ENCODE data around the gene TP73. TPM values are rescaled to one million over a fixed set of nuclear protein-coding genes. Genes with fewer than 3 reads are reported as not detected.

Gene TP73
- total RNA-seq, 3 donors from 2014 or later: 0.66 to 1.0 TPM; not detected in 1

GRCh38 chr1:3641816-3642215 lies 10.5 kb upstream of the TP73 start:
- no peaks in the 10 kb centered on the region for H3K36me3 ChIP-seq
- no peak for TF ChIP-seq POLR2A (IDR thresholded peaks at IDR 0.05)
- no peak for TF ChIP-seq POLR2AphosphoS5 (IDR thresholded peaks at IDR 0.05)
- TF ChIP-seq CTCF (IDR thresholded peaks at IDR 0.05): no peak
- H3K9me3 ChIP-seq: no peaks in the 10 kb centered on the region
- peak in 1 of 2 donors; percentile 2 for DNase-seq (ENCODE audit: low spot score in 2 of 2)
- intact Hi-C loops (cut with DNase I; ENCODE audit: low total_unique reads): no loop called here
- no peak overlapping the region for H3K4me3 ChIP-seq
- H3K27ac ChIP-seq: no peak overlapping the region
- no peaks in the 10 kb centered on the region for H3K27me3 ChIP-seq
- no peaks in the 10 kb centered on the region for H3K4me1 ChIP-seq

GRCh38 chr1:3642919-3643675 lies 9.2 kb upstream of the TP73 start:
- H3K27ac ChIP-seq: no peak overlapping the region
- intact Hi-C loops (cut with DNase I; ENCODE audit: low total_unique reads): no loop called here
- DNase-seq (ENCODE audit: low spot score in 2 of 2): peak in 1 of 2 donors; percentile 31
- no peaks in the 10 kb centered on the region for H3K27me3 ChIP-seq
- no peaks in the 10 kb centered on the region for H3K9me3 ChIP-seq
- H3K4me3 ChIP-seq: no peak overlapping the region
- H3K36me3 ChIP-seq: no peaks in the 10 kb centered on the region
- TF ChIP-seq POLR2AphosphoS5 (IDR thresholded peaks at IDR 0.05) (no peak), CTCF (IDR thresholded peaks at IDR 0.05) (no peak), POLR2A (IDR thresholded peaks at IDR 0.05) (no peak)
- H3K4me1 ChIP-seq: no peaks in the 10 kb centered on the region

GRCh38 chr1:3644273-3644672 lies 8.0 kb upstream of the TP73 start:
- H3K4me1 ChIP-seq: peaks cover 0 to 5% of the 10 kb centered on the region in 2 donors
- H3K36me3 ChIP-seq: no peaks in the 10 kb centered on the region
- DNase-seq (ENCODE audit: low spot score in 2 of 2): peak in 1 of 2 donors; percentile 34
- H3K9me3 ChIP-seq: no peaks in the 10 kb centered on the region
- intact Hi-C loops (cut with DNase I; ENCODE audit: low total_unique reads): no loop called here
- no peak overlapping the region for H3K27ac ChIP-seq
- H3K27me3 ChIP-seq: no peaks in the 10 kb centered on the region
- H3K4me3 ChIP-seq: no peak overlapping the region
- no peak for TF ChIP-seq CTCF (IDR thresholded peaks at IDR 0.05)
- TF ChIP-seq POLR2AphosphoS5 (IDR thresholded peaks at IDR 0.05): no peak
- no peak for TF ChIP-seq POLR2A (IDR thresholded peaks at IDR 0.05)

- no peaks in the 10 kb centered on the region for H3K36me3 ChIP-seq
- intact Hi-C loops (cut with DNase I; ENCODE audit: low total_unique reads): no loop called here
- DNase-seq (ENCODE audit: low spot score in 2 of 2): peak in 1 of 2 donors; percentile 19
Observed at GRCh38 chr1:3645247-3645646, 7.1 kb upstream of the TP73 start.

More at GRCh38 chr1:3645247-3645646, 7.1 kb upstream of the TP73 start:
- Histone ChIP-seq H3K27me3 (no peaks in the 10 kb centered on the region), H3K9me3 (no peaks in the 10 kb centered on the region), H3K27ac (no peak overlapping the region), H3K4me3 (no peak overlapping the region), H3K4me1 (peaks cover 0 to 6% of the 10 kb centered on the region in 2 donors)
- TF ChIP-seq POLR2A (IDR thresholded peaks at IDR 0.05) (no peak), POLR2AphosphoS5 (IDR thresholded peaks at IDR 0.05) (no peak), CTCF (IDR thresholded peaks at IDR 0.05) (no peak)

Measured in breast epithelium (tissue), 4 donors.